WERI-Rb-1 (cell line): Measurements from ENCODE around the gene DDC.
A peak's percentile ranks its signal among the peaks of the same experiment; 100 is the strongest.

Experiments
- DNase-seq: peaks from one replicate; pipeline ENCODE4 v3.0.0-alpha.2; 2020
- H3K27ac ChIP-seq: fragments of 250-450 bp; sonication (Bioruptor Pico); 2 replicates; pipeline ENCODE4 v1.5.1; 2020; ENCODE audit warnings: mild to moderate bottlenecking, moderate library complexity
- H3K27me3 ChIP-seq: fragments of 250-450 bp; sonication (Bioruptor Pico); 2 replicates; pipeline ENCODE4 v1.5.1; 2021; ENCODE audit warnings: mild to moderate bottlenecking, low read depth, moderate library complexity; ENCODE audit not compliant: insufficient read depth, severe bottlenecking
- H3K36me3 ChIP-seq: fragments of 250-450 bp; sonication (Bioruptor Pico); 2 replicates; pipeline ENCODE4 v1.5.1; 2020; ENCODE audit warnings: mild to moderate bottlenecking, moderate library complexity
- H3K4me3 ChIP-seq: 2 replicates; pipeline ENCODE4 v1.5.1; 2011; ENCODE audit warnings: low read depth, mild to moderate bottlenecking, control low read depth, low read length
- H3K9me3 ChIP-seq: fragments of 250-450 bp; sonication (Bioruptor Pico); 2 replicates; pipeline ENCODE4 v1.5.1; 2021; ENCODE audit warnings: mild to moderate bottlenecking, moderate library complexity; ENCODE audit not compliant: severe bottlenecking
- TF ChIP-seq, protein P1 (sequence below): IDR thresholded peaks from 2 replicates; pipeline ENCODE4 v1.5.1; 2011; ENCODE audit warnings: low read depth, mild to moderate bottlenecking, control low read depth, inconsistent platforms, low read length

DDC gene

DNA sequence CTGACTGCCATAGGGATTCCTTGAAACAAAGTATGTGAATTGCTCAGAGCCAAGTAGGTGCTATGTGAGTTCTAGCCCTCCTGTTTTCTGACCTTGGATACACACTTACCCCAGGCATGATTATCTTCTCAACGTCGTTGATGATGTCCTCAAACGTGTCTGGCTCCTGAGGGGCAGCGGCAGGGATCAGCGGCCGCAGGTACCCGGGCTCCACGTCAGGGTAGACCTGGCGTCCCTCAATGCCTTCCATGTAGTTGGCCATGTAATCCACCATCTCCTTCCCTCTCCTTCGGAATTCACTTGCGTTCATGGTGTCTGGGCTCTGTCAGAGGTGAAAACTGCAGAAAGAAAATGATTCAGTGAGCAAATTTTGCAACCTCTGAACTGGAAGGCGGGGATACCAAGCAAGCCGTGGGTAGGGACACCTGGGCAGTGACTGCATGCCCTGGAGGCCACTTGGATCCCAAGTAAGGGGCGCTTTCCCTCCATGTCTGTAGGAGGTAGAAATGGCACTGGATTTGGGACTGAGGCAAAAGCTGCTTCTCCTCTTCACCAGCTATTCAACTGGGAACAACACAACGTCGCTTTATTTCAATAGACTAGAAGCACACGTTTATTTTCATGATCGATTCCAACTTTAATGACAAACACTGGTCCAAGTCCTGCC lies 21.3 kb downstream of the DDC start:
- Histone ChIP-seq H3K9me3 (no peaks in the 10 kb centered on the region), H3K36me3 (no peaks in the 10 kb centered on the region), H3K27ac (no peak overlapping the region), H3K4me3 (no peak overlapping the region), H3K27me3 (no peaks in the 10 kb centered on the region)
- TF ChIP-seq, protein P1, sequence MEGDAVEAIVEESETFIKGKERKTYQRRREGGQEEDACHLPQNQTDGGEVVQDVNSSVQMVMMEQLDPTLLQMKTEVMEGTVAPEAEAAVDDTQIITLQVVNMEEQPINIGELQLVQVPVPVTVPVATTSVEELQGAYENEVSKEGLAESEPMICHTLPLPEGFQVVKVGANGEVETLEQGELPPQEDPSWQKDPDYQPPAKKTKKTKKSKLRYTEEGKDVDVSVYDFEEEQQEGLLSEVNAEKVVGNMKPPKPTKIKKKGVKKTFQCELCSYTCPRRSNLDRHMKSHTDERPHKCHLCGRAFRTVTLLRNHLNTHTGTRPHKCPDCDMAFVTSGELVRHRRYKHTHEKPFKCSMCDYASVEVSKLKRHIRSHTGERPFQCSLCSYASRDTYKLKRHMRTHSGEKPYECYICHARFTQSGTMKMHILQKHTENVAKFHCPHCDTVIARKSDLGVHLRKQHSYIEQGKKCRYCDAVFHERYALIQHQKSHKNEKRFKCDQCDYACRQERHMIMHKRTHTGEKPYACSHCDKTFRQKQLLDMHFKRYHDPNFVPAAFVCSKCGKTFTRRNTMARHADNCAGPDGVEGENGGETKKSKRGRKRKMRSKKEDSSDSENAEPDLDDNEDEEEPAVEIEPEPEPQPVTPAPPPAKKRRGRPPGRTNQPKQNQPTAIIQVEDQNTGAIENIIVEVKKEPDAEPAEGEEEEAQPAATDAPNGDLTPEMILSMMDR: no peak
- no peak for DNase-seq

DNA sequence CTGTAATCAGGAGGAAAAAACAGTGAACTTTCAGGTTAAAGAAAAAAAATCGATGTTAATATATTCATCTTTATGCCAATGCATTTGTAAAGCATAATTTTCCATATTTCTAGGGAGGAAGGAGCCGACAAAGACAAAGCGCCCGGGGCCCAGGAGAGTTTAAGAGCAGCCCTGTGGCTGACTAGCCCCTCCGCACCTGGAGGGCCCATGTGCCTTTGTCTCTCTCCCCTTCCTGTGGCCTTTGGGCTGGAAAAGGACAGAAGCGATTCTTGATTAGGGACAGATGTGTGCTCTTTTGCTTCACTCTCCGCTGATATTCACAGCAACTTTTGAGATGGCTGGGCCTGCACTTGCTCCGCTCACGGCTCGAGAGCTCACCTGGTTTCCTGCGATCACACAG lies 23.1 kb downstream of the DDC start:
- no peaks in the 10 kb centered on the region for H3K9me3 ChIP-seq
- H3K27me3 ChIP-seq: no peaks in the 10 kb centered on the region
- TF ChIP-seq, protein P1: no peak
- H3K27ac ChIP-seq: no peak overlapping the region
- H3K36me3 ChIP-seq: no peaks in the 10 kb centered on the region
- no peak overlapping the region for H3K4me3 ChIP-seq
- no peak for DNase-seq

DNA sequence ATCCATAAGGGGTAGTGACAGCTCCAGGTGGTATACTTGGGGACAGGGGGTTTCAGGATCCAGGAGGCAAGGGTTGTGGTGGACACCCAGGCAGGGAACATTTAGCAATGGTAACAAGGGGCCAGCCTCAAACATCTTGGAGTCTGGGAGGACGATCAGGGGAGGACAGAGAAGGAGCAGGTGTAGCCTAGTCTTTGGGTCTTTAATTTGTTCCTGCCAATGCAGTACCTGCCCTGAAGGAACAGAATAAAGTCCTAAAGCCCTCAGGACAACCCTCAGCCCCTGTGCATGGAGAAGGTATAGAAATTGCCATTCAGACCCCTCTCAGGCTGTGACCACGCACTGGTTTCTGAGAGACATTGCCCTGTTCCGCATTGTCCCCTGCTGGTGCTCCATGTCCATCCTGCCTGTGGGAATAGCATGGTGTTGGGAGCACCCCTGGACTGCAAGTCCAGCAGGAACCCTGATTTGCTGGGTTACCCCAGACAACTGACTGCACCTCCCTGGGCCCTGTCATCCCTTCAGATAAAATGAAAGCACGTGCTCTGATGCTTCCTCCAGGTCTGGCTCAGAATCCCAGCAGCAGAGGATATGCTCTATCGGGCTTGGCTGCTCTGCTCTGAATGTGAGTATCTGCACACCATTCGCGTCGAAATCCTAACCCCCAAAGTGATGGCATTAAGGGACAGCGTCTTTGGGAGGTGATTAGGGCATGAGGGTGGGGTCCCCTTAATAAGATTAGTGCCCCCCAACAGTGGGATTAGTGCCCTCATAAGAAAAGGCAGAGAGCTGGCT lies 24.2 kb downstream of the DDC start:
- H3K36me3 ChIP-seq: no peaks in the 10 kb centered on the region
- TF ChIP-seq, protein P1: no peak
- H3K4me3 ChIP-seq: no peak overlapping the region
- no peaks in the 10 kb centered on the region for H3K9me3 ChIP-seq
- no peaks in the 10 kb centered on the region for H3K27me3 ChIP-seq
- DNase-seq: no peak
- no peak overlapping the region for H3K27ac ChIP-seq

DNA sequence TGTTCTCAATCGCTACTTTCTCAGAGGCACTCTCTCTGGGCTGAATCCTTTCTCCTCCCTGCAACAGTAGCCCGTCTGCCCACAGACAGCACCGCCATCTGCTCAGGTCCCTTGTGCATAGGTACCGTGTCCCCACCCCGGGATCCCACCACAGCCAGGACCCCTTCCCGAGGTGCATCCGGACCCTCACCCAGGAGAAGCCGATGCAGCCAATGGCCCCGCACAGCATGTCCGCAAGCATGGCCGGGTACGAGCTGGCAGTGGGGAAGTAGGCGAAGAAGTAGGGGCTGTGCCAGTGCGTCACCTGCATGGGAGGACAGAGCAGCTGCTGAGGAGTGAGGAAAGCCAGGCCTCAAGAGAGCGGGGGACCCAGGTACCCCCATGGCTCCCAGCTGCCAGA lies 25.5 kb downstream of the DDC start:
- Histone ChIP-seq H3K9me3 (no peaks in the 10 kb centered on the region), H3K27me3 (no peaks in the 10 kb centered on the region), H3K36me3 (no peaks in the 10 kb centered on the region), H3K4me3 (no peak overlapping the region), H3K27ac (no peak overlapping the region)
- DNase-seq: no peak
- TF ChIP-seq, protein P1: no peak

DNA sequence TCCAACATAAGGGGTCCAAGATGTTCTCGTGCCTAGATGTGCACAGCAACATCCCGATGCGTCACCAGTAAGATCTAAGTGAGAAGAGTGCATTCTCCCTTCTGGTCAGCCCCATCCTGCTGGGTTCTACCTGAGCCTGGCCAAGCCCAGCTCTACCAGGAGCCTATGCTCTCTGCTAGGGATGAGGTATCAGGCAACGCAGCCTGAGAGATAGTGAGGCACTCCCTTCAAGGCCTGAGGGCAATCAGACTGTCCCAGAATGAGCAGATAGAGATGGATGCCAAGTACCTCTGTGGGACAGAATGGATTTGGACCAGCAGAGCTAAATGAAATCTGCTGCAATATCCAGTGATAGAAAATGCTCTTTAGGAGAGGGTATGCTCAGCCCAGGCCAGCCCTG lies 26.7 kb downstream of the DDC start:
- Histone ChIP-seq H3K27me3 (no peaks in the 10 kb centered on the region), H3K36me3 (no peaks in the 10 kb centered on the region), H3K4me3 (no peak overlapping the region), H3K9me3 (no peaks in the 10 kb centered on the region), H3K27ac (peak overlapping the region; percentile 47; the same call in 1 of the 2 replicates)
- TF ChIP-seq, protein P1: no peak
- DNase-seq: no peak
